Panc1 (cell line): ENCODE data around the gene KIF5B.
"Not testable (repeated sequence)": the region's sequence is repeated elsewhere in the genome, so short reads cannot be mapped to it uniquely, and the experiment has no call there.

ENCODE experiments used
- POLR2AphosphoS5 ChIP-seq: IDR thresholded peaks from 2 replicates; pipeline ENCODE4 v1.6.1; 2012; ENCODE audit warnings: mild to moderate bottlenecking, low read depth, low read length, moderate library complexity
- SIN3A ChIP-seq: IDR thresholded peaks from 2 replicates; pipeline ENCODE4 v1.6.1; 2012; ENCODE audit warnings: low read depth, mild to moderate bottlenecking, low read length, moderate library complexity, borderline replicate concordance; ENCODE audit not compliant: insufficient read depth
- TF ChIP-seq, protein P1 (sequence below): fragments of 450-650 bp; IDR thresholded peaks from 2 replicates; pipeline ENCODE4 v1.5.1; 2017; ENCODE audit warnings: mild to moderate bottlenecking
- TF ChIP-seq, protein P2 (sequence below), 2 experiments: IDR thresholded peaks; 2 replicates each; pipeline ENCODE4 v1.6.1; 2011 to 2012; ENCODE audit warnings: low read depth in 2 of 2, control low read depth in 1 of 2, low read length in 1 of 2, mild to moderate bottlenecking in 1 of 2, moderate library complexity in 1 of 2; ENCODE audit not compliant: insufficient read depth in 1 of 2

DNA sequence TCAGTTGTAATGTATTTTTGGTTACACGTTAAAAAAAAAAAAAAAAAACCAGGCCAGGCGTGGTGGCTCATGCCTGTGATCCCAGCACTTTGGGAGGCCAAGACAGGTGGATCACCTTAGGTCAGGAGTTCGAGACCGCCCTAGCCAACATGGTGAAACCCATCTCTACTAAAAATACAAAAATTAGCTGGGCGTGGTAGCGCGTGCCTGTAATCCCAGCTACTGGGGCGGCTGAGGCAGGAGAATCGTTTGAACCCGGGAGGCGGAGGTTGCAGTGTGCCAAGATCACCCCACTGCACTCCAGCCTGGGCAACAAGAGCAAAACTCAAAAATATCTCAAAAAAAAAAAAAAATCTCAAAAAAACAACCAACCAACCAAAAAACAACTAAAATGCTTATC is 2.8 kb downstream of the KIF5B start:
- not testable (repeated sequence) for TF ChIP-seq POLR2AphosphoS5, SIN3A
- TF ChIP-seq, protein P1, sequence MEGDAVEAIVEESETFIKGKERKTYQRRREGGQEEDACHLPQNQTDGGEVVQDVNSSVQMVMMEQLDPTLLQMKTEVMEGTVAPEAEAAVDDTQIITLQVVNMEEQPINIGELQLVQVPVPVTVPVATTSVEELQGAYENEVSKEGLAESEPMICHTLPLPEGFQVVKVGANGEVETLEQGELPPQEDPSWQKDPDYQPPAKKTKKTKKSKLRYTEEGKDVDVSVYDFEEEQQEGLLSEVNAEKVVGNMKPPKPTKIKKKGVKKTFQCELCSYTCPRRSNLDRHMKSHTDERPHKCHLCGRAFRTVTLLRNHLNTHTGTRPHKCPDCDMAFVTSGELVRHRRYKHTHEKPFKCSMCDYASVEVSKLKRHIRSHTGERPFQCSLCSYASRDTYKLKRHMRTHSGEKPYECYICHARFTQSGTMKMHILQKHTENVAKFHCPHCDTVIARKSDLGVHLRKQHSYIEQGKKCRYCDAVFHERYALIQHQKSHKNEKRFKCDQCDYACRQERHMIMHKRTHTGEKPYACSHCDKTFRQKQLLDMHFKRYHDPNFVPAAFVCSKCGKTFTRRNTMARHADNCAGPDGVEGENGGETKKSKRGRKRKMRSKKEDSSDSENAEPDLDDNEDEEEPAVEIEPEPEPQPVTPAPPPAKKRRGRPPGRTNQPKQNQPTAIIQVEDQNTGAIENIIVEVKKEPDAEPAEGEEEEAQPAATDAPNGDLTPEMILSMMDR = not testable (repeated sequence)
- TF ChIP-seq, protein P2, sequence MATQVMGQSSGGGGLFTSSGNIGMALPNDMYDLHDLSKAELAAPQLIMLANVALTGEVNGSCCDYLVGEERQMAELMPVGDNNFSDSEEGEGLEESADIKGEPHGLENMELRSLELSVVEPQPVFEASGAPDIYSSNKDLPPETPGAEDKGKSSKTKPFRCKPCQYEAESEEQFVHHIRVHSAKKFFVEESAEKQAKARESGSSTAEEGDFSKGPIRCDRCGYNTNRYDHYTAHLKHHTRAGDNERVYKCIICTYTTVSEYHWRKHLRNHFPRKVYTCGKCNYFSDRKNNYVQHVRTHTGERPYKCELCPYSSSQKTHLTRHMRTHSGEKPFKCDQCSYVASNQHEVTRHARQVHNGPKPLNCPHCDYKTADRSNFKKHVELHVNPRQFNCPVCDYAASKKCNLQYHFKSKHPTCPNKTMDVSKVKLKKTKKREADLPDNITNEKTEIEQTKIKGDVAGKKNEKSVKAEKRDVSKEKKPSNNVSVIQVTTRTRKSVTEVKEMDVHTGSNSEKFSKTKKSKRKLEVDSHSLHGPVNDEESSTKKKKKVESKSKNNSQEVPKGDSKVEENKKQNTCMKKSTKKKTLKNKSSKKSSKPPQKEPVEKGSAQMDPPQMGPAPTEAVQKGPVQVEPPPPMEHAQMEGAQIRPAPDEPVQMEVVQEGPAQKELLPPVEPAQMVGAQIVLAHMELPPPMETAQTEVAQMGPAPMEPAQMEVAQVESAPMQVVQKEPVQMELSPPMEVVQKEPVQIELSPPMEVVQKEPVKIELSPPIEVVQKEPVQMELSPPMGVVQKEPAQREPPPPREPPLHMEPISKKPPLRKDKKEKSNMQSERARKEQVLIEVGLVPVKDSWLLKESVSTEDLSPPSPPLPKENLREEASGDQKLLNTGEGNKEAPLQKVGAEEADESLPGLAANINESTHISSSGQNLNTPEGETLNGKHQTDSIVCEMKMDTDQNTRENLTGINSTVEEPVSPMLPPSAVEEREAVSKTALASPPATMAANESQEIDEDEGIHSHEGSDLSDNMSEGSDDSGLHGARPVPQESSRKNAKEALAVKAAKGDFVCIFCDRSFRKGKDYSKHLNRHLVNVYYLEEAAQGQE (IDR thresholded peaks at IDR 0.05; ENCODE audit: insufficient read depth in 1 of 2, low read depth in 2 of 2, low read length in 1 of 2) = not testable (repeated sequence)
